NAMALWA (cell line): Measurements from ENCODE around the gene TTYH3.

Experiments
- DNase-seq: peaks from one replicate; pipeline ENCODE4 v3.0.0-alpha.2; 2015; ENCODE audit warnings: low spot score

TTYH3 gene

GRCh38 chr7:2635148-2635668 lies 3.4 kb downstream of the TTYH3 start:
- no peak for DNase-seq

GRCh38 chr7:2635810-2636701 lies 4.3 kb downstream of the TTYH3 start:
- no peak for DNase-seq

GRCh38 chr7:2637066-2637471 lies 5.3 kb downstream of the TTYH3 start:
- no peak for DNase-seq

- DNase-seq, result peak; percentile 90
Observed at GRCh38 chr7:2637505-2638223, 5.9 kb downstream of the TTYH3 start.

GRCh38 chr7:2638224-2638991 lies 6.6 kb downstream of the TTYH3 start:
- DNase-seq, result no peak

- no peak for DNase-seq
Observed at GRCh38 chr7:2639181-2639681, 7.4 kb downstream of the TTYH3 start.

- no peak for DNase-seq
Observed at GRCh38 chr7:2639695-2640481, 8.1 kb downstream of the TTYH3 start.

- no peak for DNase-seq
Observed at GRCh38 chr7:2640482-2640830, 8.7 kb downstream of the TTYH3 start.

- DNase-seq, result peak; percentile 49
Observed at GRCh38 chr7:2640846-2641316, 9.1 kb downstream of the TTYH3 start.

GRCh38 chr7:2641406-2642393 lies 9.9 kb downstream of the TTYH3 start:
- peak; percentile 98 for DNase-seq

GRCh38 chr7:2643386-2644219 lies 11.8 kb downstream of the TTYH3 start:
- DNase-seq, result peak; percentile 88

- no peak for DNase-seq
Observed at GRCh38 chr7:2644220-2644561, 12.4 kb downstream of the TTYH3 start.

- DNase-seq, result no peak
Observed at GRCh38 chr7:2644562-2645273, 12.9 kb downstream of the TTYH3 start.

- peak; percentile 84 for DNase-seq
Observed at GRCh38 chr7:2645274-2645868, 13.6 kb downstream of the TTYH3 start.

GRCh38 chr7:2646336-2646679 lies 14.5 kb downstream of the TTYH3 start:
- no peak for DNase-seq

- no peak for DNase-seq
Observed at GRCh38 chr7:2646680-2647571, 15.1 kb downstream of the TTYH3 start.

GRCh38 chr7:2647594-2648172 lies 15.9 kb downstream of the TTYH3 start:
- DNase-seq, result no peak
